GOT3 (cell line): ENCODE data around the gene RNF25.

Source experiments
- DNase-seq: peaks from one replicate; lab custom pipeline; 2025; ENCODE audit warnings: mixed read lengths; lab: John Stamatoyannopoulos, UW

The RNF25 gene

DNA sequence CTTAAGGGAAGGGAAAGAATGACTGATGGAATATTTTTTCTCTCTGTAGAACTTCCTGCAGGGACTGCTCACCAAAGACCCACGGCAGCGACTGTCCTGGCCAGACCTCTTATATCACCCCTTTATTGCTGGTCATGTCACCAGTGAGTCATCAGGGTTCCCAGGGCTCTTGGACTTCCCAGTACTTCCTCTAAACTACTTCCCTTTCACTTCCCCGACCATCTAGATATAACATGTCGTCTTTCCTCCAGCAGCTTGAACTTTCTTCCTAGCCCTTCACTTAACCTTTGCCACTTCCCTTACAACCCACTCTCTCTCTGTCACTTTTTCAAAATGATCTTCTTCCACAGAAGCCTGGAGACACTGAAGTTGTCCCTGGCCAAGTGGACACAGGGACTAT is 7.3 kb upstream of the RNF25 start:
- DNase-seq = no peak

DNA sequence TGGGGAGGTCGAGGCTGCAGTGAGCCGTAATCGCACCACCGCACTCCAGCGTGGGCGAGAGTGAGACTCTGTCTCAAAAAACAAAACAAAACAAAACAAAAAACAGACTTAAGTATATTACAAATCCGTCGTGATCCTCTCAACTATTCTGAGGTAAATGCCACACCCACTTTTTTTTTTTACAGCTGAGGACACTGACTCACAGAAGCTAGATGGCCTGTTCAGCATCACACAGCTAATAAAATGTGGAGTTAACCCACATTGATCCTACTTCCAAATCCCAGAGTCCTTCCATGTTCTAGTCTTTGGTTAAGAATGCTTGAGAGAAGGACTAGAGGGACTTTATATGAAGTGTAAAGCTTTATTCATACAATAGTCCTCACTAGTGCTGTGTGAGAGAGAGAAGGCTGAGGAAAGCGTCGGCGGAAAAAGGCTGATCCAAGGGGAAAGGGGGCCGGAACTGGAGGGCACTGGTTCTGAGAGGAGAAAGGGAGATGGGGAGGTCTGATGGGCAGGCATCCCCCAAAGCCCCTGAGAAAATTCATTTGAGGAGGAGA is 627 bp downstream of the RNF25 start:
- DNase-seq = no peak

DNA sequence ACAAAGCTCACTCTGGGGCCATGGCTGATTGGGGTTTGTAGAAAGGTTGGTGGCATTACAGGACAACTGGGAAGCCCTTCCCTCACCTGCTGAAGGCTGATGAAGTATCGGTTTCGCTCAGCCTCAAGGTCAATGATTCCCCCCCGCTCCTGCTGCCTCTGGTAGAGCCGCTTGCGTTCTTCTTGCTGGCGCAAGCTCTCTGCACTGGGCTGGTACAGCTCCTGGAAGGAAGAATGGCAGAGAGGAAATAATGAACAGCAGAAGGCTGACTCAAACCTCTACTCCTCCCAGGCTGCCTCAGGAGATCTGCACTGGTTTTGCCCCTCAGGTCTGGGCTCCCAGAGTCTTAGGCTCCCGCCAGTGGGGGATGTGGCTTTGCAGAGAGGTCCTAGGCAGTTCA is 7.1 kb downstream of the RNF25 start:
- no peak for DNase-seq

DNA sequence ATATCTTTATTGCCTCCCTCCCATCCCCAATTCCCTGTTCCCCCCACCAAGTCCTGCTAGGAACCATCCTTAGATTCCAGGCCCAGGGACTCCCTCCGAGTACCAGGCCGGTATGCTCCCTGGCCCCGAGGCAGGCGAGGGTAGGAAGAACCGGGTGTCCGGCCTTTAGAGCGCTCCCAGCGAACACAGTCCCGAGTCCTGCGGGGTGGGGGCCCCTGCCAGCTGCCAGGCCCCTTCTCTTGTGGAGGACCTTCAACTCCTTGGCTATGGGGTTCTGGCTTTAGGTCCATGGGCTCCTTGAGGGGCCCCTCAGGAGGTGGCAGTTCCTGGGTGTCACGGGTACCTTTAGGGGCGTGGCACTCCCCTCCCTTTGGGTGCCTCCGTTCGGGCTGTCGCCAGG is 7.9 kb downstream of the RNF25 start:
- no peak for DNase-seq

DNA sequence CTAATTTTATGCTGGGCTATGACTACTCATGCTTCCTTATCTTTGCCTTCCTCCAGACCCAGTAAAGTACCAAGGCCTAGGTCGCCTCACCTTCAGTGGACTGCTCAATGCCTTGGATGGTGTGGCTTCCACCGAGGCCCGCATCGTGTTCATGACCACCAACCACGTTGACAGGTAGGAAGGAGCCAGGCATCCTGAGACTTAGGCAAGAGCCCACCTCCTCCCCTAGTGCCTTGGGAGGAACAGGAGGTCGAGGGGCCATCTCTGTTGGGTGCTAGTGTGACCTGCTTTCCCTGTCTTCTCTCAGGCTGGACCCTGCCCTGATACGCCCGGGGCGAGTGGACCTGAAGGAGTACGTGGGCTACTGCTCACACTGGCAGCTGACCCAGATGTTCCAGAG is 9.0 kb downstream of the RNF25 start:
- no peak for DNase-seq

DNA sequence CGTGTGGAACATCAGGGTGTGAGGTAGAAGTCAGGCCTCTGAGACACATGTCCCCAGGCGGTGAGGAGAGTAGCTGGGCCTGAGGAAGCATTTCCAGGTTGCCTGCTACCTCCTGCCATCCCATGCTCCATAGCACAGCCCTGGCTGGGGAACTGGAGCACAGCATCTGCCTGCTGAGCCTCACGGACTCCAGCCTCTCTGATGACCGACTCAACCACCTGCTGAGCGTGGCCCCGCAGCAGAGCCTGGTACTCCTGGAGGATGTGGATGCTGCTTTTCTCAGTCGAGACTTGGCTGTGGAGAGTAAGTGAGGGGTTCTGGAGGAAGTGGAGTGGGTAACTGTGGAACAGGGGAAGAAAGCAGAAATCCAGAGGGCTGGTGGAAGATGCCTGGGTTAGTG is 9.4 kb downstream of the RNF25 start:
- no peak for DNase-seq

DNA sequence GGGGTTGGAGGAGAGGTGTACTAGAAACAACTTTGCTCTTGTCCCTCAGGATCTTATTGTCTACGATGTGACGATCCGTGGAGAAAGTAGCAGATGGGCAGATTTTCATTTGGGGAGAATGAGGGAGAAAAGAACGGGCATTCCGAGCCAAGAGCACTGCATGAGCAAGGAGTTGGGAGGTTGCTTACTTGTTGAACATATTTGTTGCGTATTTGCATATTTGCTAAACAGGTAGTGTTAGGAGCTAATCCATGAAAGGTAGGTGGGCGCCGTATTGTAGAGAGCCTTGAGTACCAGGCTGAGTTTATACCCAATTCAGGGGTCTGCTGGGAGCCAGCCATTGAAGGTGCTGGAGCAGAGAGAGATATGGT is 11.8 kb downstream of the RNF25 start:
- DNase-seq = no peak

DNA sequence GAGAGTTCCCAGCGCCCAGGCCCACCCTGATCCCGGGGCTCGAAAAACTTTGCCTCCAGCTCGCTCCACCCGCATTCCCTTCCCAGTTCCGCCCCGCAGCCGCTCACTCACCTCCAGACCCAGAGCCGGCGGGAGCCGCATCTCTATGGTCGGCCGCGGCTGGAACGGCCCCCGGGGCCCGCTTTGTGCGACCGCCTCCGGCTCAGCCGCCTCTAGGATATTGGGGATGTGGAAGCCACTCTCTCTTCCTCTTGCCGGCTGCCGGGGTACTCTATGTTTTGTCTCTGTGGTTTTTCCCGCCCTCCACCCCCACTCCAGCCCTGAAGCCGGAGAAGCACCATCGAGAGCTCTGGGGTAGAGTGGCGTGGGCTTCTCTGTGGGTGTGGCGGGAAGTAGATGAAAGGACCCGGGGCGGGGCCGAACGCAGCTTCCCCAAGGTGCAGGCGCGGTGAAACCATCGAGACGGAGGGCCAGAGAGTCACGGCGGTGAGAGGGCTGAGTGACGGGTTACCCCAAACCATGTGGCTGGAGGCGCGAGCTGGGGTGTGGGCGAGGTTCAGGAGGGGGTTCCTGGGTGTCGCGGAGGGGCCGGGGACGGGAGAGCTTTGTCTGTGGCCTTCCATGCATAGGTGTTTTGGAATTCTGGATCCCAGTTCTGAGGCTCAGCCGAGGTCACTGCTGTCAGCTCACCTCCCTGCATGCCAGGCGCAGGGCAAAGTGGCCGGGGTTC is 12.4 kb downstream of the RNF25 start, which contains the start of the genes BCS1L and ZNF142:
BCS1L (plus strand) TSS at position 426 of the 730 bp plus-strand sequence. CDS start 1,305 bp downstream, outside the sequence.
ZNF142 (minus strand) TSS at position 366 of the 730 bp plus-strand sequence. CDS start 3,194 bp downstream, outside the sequence.
- DNase-seq = peak; percentile 54

DNA sequence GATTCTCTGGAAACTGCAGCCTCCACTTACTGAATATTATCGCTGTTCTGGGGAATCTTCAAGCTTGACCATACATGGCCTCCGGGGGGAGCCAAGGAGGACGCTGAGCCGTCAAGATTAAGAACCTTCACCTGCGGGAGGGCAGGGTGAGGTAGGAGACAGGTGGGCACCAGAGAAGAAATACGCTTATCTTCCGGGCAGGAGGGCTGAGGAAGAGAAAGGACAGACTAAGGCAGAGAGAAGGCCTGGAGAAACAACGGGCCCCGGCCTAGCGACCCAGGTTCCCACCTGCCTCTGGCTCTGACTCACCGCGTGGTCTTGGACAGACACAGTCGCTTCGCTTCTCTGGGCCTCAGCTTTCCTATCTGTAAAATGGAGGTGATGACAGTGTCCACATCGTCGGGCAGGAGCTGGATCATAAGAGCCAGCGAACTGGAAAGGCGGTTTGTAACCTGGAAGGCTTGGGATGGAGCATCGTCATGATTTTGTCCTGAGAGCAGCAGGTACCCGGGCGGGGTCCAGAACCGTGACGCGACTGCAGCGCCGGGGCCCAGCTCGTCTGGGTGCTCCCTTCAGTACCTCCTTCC is 13.0 kb downstream of the RNF25 start:
- DNase-seq = no peak

DNA sequence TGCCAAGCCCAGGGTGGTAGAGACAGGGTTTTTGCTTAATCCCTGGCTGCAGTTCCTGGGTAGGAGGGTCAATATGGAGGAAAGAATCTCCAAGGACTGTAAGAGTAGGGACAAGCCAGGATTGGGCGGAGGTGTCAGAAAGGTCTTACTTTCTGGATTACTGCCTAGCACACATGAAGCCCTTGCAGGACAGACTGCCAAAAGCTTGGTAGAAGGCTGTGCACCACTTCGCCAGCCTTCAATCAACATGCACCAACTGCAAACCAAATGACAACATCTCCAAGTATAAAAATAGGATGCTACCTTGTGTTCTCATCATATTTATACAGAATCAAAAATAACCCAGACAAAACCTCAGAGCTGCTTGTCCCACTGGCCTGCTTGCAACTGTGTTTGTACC is 16.1 kb downstream of the RNF25 start:
- DNase-seq = no peak

DNA sequence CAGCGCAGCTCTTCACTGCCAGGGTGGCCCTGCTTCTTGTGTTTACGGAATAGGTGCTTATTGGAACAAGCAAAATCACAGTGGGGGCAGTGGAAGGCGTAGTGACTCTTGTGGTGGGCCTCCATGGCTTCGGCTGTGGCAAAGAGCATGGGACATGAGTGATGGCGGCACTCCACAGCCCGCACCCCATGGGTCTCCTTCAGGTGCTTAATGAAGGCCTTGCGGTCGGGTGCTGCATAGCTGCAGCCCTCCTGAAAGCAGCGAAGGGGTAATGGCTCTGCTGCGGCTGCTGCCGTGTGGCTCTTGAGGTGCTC is 23.1 kb downstream of the RNF25 start:
- DNase-seq = no peak

DNA sequence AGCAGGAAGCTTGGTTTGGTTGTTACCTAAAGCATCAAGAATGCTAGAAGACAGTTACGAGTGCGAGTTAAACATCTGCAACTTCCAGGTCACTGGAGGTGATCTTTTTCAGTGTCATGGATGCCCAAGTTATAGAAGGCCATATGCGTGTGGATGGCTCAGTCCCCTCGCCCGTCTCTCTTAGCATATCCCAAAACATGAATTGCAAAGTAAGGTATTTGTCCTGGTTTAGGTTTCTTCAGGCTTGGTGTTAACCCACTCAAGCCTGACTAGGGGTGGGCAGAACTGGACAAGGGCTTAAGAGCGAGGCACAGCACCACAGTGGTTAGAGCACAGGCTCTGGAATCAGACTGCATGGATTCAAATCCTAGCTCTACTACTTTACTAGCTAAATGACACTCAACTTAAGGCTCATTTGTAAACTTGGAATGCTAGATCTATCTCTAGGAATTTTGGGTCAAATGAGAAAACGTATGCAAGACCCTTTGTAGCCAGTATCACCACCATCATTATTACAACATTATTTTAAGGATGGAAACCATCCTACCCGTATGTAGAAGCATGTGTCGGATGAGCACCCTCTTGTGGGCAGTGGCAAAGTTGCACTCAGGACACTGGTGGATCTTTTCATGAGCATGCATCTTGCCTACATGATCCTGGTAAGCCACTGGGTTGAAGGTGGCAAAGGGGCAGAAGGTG is 23.6 kb downstream of the RNF25 start:
- DNase-seq = no peak

DNA sequence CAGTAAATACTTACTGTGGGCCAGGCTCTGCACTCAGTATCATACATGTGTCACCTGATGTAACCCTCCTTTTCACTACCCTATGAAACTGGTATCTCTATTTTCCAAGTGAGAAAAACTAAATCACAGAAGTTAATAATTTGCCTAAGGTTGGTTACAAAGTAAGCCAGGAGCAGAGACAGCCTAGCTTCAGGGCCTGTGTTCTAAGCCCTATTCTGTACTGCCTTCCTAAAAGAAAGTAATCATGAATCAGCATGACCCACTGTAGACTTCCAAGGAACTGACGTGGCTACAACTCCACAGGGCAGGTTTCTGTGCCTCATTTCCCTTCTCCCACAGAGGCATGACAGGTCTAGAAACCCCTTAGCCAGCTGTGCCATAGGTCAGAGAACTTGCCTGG is 26.7 kb downstream of the RNF25 start:
- DNase-seq = no peak

DNA sequence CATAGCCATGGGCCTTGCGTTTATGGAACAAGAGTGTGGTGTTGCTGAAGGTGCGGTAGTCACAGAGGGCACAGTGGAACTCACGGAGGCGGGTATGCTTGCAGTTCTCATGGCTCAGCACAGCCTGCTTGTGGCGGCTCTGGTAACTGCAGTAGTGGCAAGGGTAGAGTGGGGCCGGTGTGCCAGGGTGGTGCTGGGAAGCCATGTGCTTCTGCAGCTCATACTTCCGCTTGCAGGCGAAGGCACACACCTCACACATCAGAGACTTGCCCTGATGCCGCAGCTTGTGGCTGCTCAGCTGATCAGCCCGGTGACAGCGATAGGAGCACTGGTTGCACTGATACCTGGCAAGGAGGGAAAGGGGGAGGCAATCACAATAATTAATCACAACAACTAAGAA is 27.1 kb downstream of the RNF25 start:
- no peak for DNase-seq

DNA sequence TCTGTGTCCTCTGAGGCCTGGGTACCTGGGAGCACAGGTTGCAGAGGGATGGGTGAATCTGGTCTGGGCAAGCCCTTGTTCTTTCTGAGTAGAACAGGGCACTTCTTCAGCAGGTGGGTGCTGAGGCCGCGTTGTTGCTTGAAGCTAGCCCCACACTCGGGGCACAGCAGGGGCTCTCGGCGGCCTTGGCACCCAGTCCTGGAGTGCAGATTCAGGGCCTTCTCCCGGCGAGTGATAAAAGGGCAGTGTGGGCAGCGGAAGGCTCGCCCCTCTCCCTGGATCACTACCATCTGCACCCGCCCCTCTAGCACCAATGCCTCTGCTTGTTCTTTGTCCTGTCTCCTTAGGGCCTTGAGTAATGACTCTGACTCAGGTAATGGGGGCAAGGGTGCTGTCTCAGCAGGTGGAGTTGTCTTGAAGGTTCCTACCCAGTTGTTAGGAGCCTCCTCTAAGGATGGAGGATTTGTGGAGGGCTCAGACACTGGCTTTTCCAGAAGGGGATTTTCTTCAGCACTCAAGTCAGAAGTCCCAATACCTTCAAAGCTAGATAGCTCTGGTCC is 28.0 kb downstream of the RNF25 start:
- no peak for DNase-seq

DNA sequence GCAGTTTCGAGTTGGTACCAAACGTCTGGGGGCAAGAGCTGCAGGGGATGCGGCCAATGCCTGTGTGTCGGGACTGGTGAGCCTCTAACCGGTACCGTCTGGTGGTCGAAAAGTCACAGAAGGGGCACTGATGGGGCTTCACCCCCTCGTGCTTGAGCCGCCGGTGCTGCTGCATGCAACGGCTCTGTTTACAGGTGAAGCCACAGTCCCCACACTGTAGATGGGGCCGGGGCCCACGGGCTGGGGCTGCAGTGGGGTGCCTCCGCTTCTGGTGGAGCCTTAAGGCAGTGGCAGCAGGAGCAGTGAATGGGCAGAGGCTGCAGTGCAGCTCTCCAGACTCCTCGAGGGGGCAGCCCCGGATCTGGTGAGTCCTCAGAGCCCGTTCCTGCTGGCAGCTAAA is 29.0 kb downstream of the RNF25 start:
- DNase-seq = no peak

DNA sequence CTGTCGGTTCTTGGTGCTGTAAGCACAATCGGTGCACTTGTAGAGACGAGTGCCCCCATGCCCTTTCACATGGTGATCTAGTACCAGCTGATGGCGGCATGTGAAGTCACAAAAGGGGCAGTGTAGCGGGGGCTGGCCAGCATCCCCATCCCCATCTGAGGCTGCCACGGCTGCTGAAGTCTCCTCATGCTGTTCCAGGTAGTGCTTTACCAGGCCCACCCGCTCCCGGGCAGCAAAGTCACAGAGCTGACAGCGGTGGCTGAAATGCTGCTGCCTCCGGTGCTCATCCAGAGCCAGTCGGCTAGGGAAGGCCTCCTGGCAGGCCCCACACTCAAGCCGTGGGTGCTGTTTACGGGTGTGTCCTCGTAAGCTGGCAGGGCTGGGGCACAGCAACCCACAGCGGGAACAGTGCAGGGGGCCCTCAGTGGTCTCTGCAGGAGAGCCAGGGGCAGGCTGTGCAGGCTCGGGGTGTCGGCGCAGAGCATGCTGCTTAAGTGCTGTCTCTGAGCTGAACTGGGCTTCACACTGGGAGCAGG is 29.6 kb downstream of the RNF25 start:
- no peak for DNase-seq

DNA sequence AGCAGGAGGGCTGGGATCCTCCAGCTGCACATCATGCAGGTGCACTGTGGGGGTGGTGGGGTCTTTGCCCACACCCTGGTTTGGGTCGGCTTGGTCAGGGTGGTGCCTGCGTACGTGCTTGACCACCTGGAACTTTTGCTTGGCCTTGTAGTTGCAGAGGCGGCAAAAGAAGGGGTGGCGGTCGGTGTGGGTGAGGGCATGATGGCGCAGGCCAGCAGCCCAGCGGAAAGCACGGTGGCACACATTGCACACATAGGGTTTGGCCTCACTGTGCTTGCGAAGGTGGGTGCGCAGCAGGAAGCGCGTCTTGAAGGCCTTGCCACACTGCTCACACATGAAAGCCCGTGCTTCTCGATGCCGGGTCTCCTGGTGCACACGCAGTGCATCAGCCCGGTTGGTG is 33.4 kb downstream of the RNF25 start:
- DNase-seq = no peak

DNA sequence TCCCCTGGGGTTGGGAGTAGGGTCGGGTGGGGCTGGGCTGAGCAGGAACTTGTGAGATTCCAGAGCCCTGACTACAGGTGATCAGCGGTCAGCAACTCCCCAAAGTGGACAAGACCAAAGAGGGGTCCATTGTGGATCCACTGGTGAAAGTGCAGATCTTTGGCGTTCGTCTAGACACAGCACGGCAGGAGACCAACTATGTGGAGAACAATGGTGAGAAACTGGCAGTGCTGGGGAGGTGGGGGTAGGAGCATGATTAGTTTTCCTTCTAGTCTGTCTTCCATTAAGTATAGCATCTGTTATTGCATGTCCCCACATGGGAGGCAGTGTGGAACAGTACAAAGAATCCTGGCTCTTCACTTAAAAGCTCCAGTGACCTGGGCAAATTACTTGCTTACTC is 36.1 kb downstream of the RNF25 start:
- DNase-seq = no peak

DNA sequence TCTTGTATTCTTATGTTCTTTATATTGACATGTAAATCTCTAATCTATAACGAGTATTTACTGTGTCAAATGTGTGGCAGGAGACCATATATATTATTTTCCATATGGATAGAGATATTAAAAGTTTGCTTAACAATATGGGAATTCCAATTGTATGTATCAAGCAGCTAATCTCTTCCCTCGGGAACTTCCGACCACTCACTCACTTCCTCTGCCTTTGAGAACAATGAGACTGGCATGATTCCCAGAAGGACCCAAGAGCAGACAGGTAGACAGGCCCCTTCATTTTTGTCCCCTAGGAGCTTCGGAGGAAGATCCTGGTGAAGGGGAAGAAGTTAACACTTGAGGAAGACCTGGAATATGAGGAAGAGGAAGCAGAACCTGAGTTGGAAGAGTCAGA is 40.0 kb downstream of the RNF25 start:
- DNase-seq = no peak

DNA sequence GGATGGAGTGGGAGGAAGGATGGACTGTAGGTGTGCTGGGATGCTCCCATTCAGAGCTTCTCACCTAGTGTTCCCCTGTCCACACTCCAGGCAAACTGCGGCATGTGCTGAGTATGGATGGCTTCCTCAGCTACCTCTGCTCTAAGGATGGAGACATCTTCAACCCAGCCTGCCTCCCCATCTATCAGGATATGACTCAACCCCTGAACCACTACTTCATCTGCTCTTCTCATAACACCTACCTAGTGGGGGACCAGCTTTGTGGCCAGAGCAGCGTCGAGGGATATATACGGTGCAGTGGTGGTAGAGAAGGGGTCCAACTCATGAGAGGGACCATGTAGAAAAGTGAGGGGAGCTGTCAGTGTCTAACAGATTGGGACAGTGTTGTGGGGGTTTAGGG is 43.9 kb downstream of the RNF25 start:
- no peak for DNase-seq

DNA sequence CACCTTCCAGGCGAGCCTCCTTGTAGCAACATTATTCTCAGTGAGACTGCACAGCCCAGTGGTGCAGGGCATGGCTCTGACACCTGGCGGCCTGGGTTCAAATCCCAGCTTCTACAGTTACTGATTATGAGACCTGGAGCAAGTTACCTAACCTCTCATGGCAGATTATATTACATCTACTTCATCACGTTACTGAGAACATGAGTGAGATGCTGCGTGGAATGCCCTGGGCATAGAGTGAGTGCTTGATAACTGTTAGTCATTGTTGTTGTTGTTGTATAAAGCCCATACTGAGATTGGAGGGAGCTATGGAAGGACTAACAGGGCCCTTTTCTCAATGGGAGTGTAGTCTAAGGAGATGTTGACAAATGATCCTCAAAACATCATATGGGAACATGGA is 45.4 kb downstream of the RNF25 start:
- DNase-seq = no peak

DNA sequence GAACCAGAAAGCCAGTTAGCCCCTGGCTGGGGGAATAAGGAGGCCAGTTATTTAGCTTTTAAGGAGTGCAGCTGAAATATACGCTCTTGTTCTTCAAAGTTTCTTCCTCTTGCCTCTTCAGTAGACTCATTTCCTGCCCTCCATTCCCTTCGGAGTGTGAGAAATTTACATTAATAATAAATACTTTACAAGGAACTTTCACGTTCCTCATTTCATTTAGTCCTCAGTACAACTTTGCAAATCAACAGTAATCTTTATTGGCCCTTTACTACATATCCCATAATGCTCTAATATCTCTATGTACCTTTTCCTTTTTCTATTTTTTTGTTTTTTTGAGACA is 48.5 kb downstream of the RNF25 start:
- no peak for DNase-seq
